ENCODE results near the gene WDR64.

DNA sequence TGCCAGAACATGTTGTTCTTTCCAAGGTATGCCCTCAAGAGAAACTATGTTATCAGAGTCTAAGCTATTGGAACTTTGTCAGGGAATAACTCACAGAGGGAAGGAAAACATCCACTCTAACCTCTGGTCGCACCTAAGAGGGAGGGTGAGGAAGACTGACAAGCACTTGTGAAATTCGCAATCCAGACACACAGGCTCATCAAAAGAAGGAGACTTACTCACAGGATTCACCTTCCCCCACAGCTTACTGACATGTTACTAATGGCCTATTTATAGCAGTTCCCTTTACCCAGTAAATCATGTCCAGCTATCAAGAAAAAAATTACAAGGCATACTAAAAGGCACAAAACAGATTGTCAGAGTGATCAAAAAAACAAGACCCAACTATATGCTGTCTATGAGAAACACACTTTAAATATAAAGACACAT is 36.9 kb downstream of the WDR64 start:
- TF ChIP-seq, protein P1, sequence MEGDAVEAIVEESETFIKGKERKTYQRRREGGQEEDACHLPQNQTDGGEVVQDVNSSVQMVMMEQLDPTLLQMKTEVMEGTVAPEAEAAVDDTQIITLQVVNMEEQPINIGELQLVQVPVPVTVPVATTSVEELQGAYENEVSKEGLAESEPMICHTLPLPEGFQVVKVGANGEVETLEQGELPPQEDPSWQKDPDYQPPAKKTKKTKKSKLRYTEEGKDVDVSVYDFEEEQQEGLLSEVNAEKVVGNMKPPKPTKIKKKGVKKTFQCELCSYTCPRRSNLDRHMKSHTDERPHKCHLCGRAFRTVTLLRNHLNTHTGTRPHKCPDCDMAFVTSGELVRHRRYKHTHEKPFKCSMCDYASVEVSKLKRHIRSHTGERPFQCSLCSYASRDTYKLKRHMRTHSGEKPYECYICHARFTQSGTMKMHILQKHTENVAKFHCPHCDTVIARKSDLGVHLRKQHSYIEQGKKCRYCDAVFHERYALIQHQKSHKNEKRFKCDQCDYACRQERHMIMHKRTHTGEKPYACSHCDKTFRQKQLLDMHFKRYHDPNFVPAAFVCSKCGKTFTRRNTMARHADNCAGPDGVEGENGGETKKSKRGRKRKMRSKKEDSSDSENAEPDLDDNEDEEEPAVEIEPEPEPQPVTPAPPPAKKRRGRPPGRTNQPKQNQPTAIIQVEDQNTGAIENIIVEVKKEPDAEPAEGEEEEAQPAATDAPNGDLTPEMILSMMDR (IDR thresholded peaks at IDR 0.05) = no peak
- no peak for TF ChIP-seq POLR2A (IDR thresholded peaks at IDR 0.05)

Data from testis (tissue), 2 donors.